T-helper 1 cell treated with Interleukin-12 subunit alpha and Interleukin-12 subunit beta and Interleukin-4 antibody, amounts not matched to agents 30 ng/mL and 1 ng/mL, for 36 hours (primary cell): ENCODE data around the gene CUL7. TPM values are rescaled to one million over a fixed set of nuclear protein-coding genes. Genes with fewer than 3 reads are reported as not detected.
"Not testable (repeated sequence)": the region's sequence is repeated elsewhere in the genome, so short reads cannot be mapped to it uniquely, and the experiment has no call there.

ENCODE experiments used
- intact Hi-C: fragments of 100-400 bp; cut with micrococcal nuclease; formaldehyde crosslinking; loops from one replicate; pipeline ENCODE4 v1.15.1; 2024
- total RNA-seq: library from RNA; stranded (reverse); gene quantifications from 2 replicates; pipeline ENCODE4 v1.2.3, GENCODE V29; 2022

Gene CUL7
- total RNA-seq, 1 donor from 2014 or later: 13.0 TPM

- intact Hi-C loops: loop anchor here (5.0 to 10.0 kb wide), 4 partner anchors 316 to 1194 kb away; partner anchors contain the start of genes HSP90AB1, POLH, XPO5 and ZNF318
Observed at GRCh38 chr6:43050981-43051380, 2.7 kb downstream of the CUL7 start.

- intact Hi-C loops: no loop called here
Observed at GRCh38 chr6:43047998-43048397, 5.7 kb downstream of the CUL7 start.

- intact Hi-C loops: no loop called here
Observed at GRCh38 chr6:43045371-43045930, 8.2 kb downstream of the CUL7 start.

GRCh38 chr6:43043310-43043709 is 10.3 kb downstream of the CUL7 start:
- intact Hi-C loops: no loop called here

GRCh38 chr6:43041475-43041874 is 12.2 kb downstream of the CUL7 start:
- intact Hi-C loops: not testable (repeated sequence)

- intact Hi-C loops: no loop called here
Observed at GRCh38 chr6:43040542-43041257, 13.0 kb downstream of the CUL7 start.

- intact Hi-C loops: no loop called here
Observed at GRCh38 chr6:43038727-43039126, 14.9 kb downstream of the CUL7 start.

GRCh38 chr6:43037706-43038105 is 15.9 kb downstream of the CUL7 start:
- intact Hi-C loops: no loop called here

GRCh38 chr6:43037197-43037596 is 16.5 kb downstream of the CUL7 start:
- intact Hi-C loops: no loop called here

GRCh38 chr6:43036712-43037111 is 16.9 kb downstream of the CUL7 start:
- intact Hi-C loops: no loop called here

GRCh38 chr6:43035495-43036194 is 18.0 kb downstream of the CUL7 start:
- intact Hi-C loops: no loop called here

- intact Hi-C loops: no loop called here
Observed at GRCh38 chr6:43034190-43034525, 19.5 kb downstream of the CUL7 start.

GRCh38 chr6:43033496-43034189 is 20.0 kb downstream of the CUL7 start:
- intact Hi-C loops: no loop called here

GRCh38 chr6:43032326-43032725 is 21.3 kb downstream of the CUL7 start:
- intact Hi-C loops: no loop called here

GRCh38 chr6:43029120-43029519 is 24.5 kb downstream of the CUL7 start:
- intact Hi-C loops: no loop called here

GRCh38 chr6:43026365-43026764 is 27.3 kb downstream of the CUL7 start:
- intact Hi-C loops: no loop called here

- intact Hi-C loops: no loop called here
Observed at GRCh38 chr6:43024436-43024835, 29.2 kb downstream of the CUL7 start.

- intact Hi-C loops: loop anchor here (1.0 kb wide), 5 partner anchors 8 to 120 kb away; partner anchors contain the start of genes CNPY3, CUL7, KLC4 and MEA1
Observed at GRCh38 chr6:43021270-43022047, 32.2 kb downstream of the CUL7 start, which contains the start of gene RRP36. Gene RRP36 (plus strand): TSS chr6:43021623. CDS start chr6:43021655, 32 bp downstream.

GRCh38 chr6:43020847-43021246 is 32.8 kb downstream of the CUL7 start:
- intact Hi-C loops: loop anchor here (1.0 kb wide), 5 partner anchors 8 to 120 kb away; partner anchors contain the start of genes CNPY3, CUL7, KLC4 and MEA1

- intact Hi-C loops: no loop called here
Observed at GRCh38 chr6:43020052-43020705, 33.5 kb downstream of the CUL7 start.
